Activated CD8-positive, alpha-beta memory T cell treated with anti-CD3 and anti-CD28 coated beads, Interleukin-2, amount 50 U/mL, for 4 hours (primary cell): ENCODE results near the gene KCNMB2.
"Not testable (repeated sequence)": the region's sequence is repeated elsewhere in the genome, so short reads cannot be mapped to it uniquely, and the experiment has no call there.

Experiments
- DNase-seq: peaks from one replicate; pipeline ENCODE4 v3.0.0-alpha.2; 2020

The KCNMB2 gene

DNA sequence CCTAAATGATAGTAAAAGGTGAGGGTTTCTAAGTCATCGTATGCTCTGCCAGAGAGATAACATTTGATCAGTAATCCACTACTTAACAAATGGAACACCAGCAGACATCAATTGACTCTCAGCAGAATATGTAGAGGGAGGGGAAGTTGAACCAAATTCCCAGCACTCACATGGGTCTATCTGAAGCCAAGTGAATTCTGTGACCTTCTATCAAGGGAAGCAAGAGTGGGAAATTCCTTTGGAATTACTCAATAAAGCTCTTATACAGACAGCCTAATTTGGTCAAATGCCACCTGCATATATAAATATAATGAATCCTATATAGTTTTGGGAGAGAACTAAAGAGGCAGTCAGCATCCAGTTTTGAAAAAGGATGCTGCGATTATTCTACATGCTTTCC lies 15.8 kb upstream of the KCNMB2 start:
- DNase-seq = no peak

DNA sequence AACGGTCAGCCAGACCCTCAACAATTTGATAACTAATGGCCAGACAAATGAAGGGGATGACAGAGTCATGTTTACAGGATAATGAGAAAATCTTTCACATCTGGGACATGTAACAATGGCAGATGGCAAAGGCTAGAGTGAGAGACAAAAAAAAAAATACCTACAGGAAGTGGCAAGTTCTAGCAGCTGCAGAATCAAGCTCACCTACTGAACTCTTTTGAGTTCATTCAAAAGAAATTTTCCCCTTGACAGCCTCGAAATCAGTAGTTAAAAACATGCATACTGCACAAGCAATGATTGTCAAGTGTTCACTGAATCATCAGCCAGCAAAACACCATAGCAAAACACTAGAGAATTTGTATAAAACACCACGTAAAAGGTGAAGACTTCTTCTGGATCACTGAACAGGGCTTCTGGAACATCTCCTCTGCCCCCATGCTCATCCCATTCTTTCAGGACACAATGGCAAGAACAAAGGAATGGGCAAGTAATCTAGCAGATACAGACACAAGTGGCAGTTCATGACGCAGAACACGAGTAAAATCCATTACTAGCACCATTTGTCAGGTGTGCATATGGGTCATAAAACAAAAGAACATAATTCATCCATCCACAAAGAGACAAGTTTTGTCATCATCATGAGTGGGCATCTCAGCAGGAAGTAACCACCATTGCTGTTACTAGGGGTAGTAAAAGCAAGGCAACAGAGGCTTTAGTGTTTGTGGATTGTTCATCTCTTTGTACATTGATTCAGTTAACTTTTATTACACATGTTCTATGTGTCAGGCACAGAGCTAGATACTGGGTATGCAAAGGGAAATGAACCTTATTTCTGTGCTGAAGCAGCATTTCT lies 13.8 kb upstream of the KCNMB2 start:
- no peak for DNase-seq

DNA sequence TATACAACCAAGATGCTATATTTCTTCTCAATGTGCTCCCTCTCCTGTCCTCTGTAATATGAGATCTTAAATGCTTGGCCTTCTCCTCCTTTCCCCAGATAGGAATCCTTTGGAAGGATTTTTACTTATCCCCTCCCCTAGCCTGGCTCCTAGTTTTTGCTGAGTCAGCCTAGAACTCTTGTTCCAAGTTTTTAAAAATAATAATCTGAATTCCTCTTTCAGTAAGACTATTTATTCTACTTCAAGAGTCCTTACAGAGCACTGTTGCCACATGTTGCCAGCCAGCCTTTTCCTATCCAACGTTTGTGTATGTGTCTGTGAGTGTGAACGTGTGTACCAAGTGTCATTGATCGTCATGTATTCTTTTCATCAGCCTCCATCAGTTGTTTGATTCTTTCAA lies 11.0 kb upstream of the KCNMB2 start:
- DNase-seq = no peak

DNA sequence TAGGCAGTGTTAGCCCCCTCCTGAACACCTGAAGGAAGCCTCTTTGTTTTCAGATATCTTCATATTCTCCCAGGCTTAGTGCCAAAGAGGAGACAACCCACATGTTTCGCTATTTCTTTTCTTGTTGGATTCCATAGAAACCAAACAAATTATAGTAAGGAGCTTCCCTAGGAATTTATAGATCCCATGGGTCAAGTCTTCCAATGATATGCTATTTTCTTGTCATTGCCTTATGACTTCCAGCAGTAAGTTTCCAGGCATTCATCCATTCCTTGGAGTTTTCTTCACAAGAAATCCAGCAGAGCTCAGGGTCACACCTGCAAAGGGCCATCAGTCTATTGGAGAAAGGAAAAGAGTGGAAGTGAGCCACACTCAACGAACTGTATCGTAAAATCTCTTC lies 9.9 kb upstream of the KCNMB2 start:
- DNase-seq = no peak

DNA sequence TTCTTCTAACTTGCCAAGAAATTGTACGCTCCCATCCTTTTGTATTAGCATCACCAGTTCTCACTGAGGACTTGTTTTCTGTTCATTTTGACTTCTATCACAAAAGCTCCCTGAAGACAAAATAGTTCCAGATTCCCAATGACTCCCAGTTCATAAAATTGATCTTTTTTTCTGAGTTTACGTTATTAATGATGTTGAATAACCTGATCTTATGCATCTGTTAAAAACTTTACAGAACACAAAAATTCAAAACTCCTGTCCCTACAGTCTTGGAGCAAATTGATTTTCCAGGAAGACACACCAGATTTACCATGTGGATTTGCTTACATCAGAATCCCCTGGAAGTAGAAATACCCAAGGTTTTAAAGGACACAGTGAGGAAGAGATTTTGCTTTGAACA lies 8.3 kb upstream of the KCNMB2 start:
- DNase-seq = no peak

DNA sequence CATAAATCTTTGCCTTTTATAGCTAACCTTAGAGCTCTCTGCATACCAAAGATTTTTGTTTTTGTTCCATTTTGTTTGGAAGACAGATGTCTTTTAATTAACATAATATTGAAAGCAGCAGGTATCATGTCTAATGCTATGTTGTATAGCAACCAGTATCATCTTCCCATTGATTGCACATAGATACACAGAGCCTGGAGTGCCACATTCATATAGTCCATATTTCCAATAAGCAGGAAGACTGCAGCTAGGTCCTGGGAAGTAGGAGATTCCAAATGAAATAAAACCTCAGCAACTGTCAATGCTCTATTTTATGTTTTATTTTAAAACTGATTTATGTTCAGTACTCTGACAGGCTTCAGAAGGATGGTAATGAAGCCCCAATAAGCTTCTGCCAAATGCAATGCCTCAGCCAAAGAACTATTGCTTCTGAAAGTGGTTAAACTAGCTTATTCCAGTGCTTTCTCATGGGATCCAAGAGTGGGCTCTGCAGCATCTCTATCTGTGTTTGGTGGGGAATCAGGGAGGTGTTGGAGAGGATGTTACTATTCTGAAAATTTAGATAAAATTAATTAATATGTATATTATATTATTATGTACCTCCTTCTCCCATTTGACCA lies 6.5 kb upstream of the KCNMB2 start:
- no peak for DNase-seq

DNA sequence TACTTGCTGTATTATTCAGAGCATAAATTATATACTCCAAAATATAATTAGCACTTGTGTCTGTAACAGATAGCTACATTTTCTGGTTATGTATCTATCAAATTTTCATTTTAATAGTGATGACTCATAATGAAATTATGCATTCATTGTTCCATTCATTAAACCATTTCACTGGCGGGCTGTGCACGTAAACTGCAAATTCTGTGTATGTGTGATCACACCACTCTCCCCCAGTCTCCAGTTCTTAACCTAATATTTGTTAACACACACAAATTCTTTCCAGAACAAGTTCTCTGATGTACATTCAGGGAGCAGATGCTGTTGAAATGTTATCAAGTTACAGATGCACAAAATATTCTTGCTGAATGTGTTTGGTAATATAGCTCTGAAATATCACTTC lies 3.8 kb upstream of the KCNMB2 start:
- no peak for DNase-seq

DNA sequence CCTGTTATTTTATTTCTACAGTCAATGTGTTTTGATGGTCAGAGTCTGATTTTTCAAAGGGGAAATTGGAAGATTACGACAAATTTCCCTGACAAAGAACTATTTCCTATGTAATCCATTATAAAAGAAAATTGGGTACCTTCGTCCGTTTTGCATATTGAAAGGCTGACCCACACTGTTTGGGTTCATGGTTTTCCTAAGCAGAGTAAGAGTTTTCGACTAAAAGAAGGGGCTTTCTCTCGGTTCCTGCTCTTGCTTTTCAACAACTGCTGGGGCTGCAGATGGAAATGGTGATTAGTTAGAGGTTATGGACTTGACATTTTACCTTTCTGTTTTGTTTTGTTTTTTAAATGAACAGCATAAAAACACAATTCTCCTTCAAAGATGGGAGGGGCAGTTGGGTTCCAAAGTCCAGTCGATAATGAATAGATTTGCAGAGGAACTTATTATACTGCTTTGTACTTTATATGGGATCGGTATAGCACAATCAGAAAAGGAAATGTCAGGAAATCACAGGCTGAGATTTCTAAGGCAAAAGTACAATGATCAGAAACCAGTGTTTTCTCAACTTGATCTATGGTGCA lies 978 bp downstream of the KCNMB2 start:
- no peak for DNase-seq

DNA sequence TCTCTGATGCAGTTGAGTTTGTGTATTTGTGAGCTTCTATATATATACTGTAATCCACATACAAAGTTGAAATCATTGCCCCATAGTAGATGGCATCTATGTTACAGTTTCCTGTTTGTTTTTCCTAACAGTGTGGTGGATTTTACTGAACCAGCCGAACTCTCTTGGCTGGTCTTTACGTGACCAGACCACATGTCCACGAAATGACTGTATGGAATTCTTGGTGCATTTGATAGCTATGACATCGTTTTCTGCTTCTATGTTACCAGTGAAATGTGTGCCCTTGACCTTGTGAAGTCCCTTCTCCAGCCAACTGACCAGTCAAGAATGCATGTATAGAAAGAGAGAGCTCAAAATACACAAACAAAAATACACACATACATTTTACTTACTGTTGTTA lies 1.8 kb downstream of the KCNMB2 start:
- no peak for DNase-seq

DNA sequence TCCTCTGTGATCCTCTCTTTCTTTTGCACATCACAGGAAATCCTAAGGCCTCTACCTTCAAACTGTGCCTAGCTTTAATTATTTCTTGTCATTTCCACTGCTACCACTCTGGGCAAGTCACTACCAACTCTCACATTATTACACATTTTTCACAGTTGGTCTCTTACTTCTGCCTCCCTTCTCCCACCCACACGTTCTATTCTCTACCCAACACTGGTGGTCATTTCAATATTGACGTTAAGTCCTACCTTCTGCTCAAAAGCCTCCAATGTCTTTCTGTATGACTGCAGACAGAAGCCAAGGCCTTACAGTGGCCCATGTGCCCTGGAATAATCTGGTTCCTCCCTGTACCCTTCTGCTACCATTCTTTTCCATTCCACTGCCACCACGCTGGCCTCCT lies 3.9 kb downstream of the KCNMB2 start:
- DNase-seq = no peak

DNA sequence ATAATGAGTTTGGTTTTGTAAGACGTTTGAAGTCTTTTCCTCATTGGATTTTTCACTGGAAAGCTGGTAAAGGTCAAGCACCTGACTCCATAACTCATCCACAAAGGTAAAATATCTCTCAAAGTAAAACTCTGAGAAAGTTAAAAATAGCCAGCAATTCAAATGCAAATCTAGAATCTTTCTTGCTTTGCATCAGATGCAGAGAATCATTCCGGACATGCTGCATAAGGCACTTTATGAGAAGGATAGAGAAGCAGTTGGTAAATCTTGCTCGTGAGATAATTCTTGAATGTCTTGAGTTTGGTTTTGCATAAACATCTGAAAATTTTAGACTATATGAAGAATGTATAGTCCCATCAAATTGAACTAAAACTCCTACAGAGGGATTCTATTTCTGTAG lies 9.1 kb downstream of the KCNMB2 start:
- no peak for DNase-seq

DNA sequence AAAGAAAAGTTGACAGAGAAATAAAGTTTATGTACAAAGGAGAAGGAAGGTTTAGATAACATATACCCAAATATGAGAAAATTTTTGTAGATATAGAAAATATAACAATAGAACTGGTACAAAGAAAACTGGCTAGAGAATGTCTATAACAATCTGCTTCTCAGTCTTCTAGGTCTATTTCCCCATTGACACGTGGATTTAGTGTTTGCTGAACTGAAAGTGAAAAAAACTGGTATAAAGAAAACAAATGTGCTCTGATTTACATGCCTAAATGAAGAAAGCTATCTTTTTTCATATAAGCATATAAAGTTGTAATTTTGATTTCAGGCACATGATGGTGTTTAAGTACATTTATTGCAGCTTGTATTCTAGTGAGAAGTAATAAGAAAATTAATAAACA lies 9.8 kb downstream of the KCNMB2 start:
- DNase-seq = no peak

DNA sequence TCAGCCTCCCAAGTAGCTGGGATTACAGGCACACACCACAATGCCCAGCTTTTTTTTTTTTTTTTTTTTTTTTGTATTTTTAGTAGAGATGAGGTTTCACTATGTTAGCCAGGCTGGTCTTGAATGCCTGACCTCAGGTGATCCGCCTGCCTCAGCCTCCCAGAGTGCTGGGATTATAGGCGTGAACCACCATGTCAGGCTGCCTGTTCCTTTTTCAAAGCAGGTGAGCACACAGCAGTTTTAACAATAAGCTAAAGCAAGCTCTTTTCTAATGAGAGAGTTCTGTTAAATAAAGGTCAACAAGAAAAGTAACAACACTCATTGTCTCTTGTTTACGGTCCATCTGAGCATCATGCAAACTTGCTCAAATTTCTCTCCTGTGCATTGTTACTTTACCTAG lies 13.2 kb downstream of the KCNMB2 start:
- not testable (repeated sequence) for DNase-seq

DNA sequence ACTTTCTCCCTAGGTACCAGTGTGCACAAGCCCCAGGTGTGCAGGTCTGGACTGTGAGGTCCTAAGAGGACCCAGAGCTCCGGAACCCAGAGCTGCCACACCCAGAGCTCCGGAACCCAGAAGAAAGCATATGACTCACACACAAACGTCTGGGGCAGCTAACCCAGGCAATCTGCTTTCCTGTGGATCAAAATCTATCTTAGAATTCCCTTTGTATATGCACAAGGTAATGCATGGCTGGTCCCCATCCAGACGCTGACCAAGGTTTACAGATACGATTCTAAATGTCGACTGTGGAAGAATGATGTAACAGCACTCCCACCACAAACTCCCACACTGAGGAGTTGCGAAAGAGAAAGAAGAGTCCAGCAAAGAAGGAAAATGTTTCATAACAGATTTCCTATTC lies 15.7 kb downstream of the KCNMB2 start:
- DNase-seq = no peak

DNA sequence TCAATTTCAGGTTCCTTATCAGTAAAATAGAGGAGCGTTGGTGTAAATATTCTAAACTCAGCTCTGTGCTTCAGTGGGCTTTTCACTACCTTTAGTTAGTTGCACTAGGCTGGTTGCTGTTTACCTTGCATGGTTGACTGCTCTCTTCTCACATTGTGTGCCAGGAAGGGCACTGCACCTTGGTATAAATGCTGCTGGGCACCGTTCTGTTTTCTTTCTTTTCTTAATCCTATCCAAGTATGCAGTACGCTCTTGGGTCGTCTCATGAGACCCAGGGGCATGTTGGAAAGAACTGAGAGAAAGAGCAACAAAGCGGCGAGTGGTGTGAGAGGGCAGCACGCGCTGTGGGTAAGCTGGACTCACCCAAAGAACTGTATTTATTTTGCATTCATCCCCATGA lies 22.4 kb downstream of the KCNMB2 start:
- no peak for DNase-seq

DNA sequence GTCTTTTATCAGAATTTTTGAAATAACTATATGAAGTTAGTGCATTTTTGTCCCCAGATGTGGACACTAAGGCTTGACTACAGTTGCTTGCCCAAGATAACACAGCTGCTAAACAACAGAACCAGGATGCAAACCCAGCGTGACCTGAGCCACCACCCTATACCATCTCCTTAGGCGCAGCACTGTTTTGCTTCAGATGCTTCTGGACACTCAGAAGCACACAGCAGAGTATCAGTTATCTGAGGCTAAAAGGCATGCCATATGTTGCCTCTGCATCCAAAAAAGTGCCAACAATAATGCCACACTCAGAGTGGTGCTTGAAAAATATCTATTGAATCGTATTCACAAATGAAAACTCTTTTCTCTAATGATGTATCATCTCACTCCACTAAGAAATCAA lies 24.5 kb downstream of the KCNMB2 start:
- no peak for DNase-seq

DNA sequence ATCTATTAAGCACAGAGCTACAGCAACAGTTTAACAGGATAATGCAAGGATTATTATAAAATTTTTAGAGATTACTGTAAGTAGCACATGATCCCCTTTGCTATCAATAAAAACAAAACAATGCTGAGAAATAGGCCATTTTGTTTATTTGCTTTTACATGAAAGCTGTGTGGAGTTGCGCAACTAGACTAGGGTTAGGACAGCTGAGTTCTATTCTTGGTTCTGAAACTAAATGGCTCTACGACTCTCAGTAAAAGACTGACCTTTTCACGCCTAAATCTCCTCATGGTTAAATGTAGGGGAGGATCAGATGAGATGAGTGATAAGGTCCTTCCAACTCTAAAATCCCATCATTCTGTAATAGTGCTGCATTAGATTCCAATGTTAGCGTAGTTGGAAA lies 25.0 kb downstream of the KCNMB2 start:
- no peak for DNase-seq

DNA sequence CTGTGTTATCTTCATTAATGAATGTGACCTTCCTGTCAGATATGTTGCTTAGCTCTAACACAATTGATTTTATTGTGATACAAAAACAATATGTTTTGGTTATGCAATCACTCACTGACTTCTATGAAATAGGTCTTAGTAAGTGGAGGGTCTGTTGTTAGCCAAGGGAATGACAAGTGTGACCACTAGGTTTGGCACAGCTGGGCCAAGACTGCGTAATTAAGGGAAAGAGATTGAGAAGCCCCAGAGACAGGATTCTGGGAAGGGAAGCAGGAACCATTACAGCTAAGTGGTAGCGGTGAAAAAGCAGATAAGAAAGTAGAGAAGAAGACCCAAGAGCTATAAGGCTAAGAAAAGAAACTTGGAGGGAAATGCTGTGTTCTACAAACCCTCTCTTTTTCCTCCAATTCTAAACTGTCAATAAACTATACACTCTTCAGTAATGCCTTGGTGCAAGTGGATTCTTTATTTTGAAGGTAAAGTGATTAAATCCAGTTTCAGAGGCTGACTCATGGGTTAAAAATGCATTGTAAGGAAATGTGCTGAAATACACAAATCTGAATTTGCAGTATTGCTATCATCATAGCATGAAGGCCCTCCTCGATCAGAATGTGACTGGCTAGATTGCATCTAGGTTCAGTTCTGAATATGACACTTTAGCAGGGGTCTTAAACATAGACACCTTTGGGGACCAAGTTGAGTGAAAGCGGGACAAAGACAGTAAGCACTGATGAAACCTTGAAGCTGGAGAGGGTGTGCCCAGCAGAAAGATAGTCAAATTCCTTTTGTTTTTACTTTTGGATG lies 26.1 kb downstream of the KCNMB2 start:
- DNase-seq = no peak

DNA sequence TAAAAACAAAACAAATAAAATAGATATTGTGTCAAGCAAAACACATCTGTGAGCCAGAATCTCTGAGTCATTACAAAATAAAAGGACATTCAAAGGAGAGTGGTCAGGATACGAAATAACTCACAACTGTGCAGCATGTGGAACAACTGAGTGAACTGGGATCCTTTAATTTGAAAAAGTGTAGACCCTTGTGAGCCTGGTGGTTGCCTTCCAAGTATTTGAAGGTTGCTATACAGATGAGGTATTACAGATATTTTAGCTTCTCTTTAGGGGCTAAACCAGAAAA lies 26.7 kb downstream of the KCNMB2 start:
- no peak for DNase-seq

DNA sequence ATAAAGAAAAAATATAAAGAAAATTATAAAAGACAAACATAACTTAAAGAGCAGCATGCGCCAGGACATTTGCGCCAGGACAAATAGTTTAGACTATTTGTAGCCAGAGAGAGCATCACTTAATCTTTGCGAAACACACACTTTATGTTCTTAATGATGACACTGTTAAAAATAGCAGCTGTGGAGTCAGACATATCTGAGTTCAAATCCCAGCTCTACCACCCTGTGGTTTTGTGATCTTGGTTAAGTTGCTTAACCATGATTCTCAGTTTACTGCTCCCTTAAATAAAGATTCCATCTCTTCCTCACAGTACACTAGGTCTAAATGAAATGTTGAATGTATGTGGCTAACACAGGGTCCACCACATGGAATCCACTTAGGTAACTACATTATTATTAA lies 31.4 kb downstream of the KCNMB2 start:
- DNase-seq = no peak

DNA sequence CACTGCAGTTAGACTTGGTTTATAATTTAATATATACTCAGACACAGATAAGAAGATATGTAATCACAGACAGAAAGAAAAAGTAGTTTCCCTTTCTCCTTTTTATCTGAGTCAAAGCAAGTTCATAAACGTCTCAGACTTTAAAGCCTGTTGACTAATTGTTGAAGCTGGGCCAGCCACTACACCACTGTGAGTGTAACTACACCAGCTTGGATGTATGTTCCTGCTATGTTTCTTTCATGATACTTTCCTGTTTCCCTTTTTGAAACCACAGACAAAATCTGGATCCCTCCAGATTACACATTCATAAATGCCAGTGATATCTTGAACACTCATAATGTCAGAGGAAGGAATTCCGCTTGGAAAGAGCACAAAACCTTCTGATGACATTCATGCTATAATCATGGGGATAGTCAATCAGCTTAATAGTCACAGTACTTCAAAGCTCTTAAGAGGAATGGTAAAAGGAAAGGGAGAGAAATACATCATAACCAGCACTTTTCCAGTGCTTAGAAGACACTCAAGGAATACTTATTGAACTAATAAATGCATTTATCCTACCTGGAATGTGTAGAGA lies 32.0 kb downstream of the KCNMB2 start:
- no peak for DNase-seq

DNA sequence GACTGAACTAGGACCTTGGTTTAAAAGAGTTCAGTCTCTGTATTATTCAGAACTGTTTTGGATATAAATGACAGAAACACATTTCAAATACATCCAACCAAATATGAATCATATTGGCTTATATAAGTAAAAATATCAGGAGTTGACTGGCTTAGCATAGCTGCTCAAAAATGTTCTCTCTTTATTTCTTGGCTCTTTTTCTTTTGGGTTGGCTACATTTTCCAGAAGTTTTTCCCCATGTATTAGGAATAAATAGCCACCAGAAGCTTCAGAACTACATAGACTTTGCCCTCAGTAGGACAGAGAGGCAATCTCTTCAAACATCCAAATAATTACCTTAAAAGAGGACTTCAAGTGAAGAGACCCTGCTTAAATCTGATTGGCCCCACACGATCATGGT lies 32.7 kb downstream of the KCNMB2 start:
- DNase-seq = no peak

DNA sequence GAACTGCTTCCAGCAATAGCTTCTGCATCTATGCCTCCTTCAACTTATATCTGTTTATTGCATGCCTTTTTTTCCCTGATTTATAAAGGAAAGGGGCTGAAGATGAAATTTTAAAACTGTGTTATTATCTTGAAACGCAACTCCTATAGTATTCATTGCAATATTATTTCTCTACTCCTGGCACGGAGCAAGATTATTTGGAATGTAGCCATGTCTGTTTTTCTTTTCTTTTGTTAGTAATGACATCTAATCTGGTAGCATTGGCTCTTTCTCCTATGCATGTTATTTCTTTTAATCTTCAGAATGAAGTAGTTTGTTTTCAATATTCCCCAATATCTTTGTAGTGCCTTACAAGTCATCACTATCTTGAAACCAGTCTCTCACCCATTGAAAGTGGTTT lies 33.6 kb downstream of the KCNMB2 start:
- no peak for DNase-seq
